Endothelial cell (in vitro differentiated cells): Measurements from ENCODE around the gene FOXP2. TPM values are rescaled to one million over a fixed set of nuclear protein-coding genes. Genes with fewer than 3 reads are reported as not detected.
"Not testable (repeated sequence)": the region's sequence is repeated elsewhere in the genome, so short reads cannot be mapped to it uniquely, and the experiment has no call there.

Experiments
- DNase-seq: peaks from one replicate; pipeline ENCODE4 v3.0.0; 2021; ENCODE audit warnings: low spot score
- H3K27ac Mint-ChIP-seq: one replicate; pipeline ENCODE4 v1.8.0; 2021; ENCODE audit warnings: mixed read lengths, inconsistent platforms; ENCODE audit not compliant: unreplicated experiment
- H3K27me3 Mint-ChIP-seq: one replicate; pipeline ENCODE4 v1.8.0; 2021; ENCODE audit warnings: mild to moderate bottlenecking, moderate library complexity, mixed read lengths, inconsistent platforms; ENCODE audit not compliant: unreplicated experiment
- H3K36me3 Mint-ChIP-seq: one replicate; pipeline ENCODE4 v1.8.0; 2021; ENCODE audit warnings: mild to moderate bottlenecking, low read depth, mixed read lengths, inconsistent platforms; ENCODE audit not compliant: unreplicated experiment
- H3K4me1 Mint-ChIP-seq: one replicate; pipeline ENCODE4 v1.8.0; 2021; ENCODE audit warnings: mild to moderate bottlenecking, mixed read lengths, inconsistent platforms; ENCODE audit not compliant: unreplicated experiment
- H3K4me3 Mint-ChIP-seq: one replicate; pipeline ENCODE4 v1.8.0; 2021; ENCODE audit warnings: mild to moderate bottlenecking, mixed read lengths, inconsistent platforms; ENCODE audit not compliant: unreplicated experiment
- H3K9me3 Mint-ChIP-seq: one replicate; pipeline ENCODE4 v1.8.0; 2021; ENCODE audit warnings: mixed read lengths, inconsistent platforms; ENCODE audit not compliant: unreplicated experiment
- total RNA-seq: library from RNA; stranded (reverse); fragmentation: NEBNext Ultra II Directional; extraction: Animal tissue kit (Norgen Biotek cat#: 25700); gene quantifications from one replicate; pipeline ENCODE4 v1.2.1, GENCODE V29; 2021; ENCODE audit not compliant: unreplicated experiment
- TF ChIP-seq, protein P1 (sequence below): fragments of 200-600 bp; sonication (generic); IDR thresholded peaks from one replicate; pipeline ENCODE4 v1.5.0; 2021; ENCODE audit warnings: antibody characterized with exemption; ENCODE audit not compliant: unreplicated experiment

The FOXP2 gene
- total RNA-seq, 1 donor from 2014 or later: 9.1 TPM

DNA sequence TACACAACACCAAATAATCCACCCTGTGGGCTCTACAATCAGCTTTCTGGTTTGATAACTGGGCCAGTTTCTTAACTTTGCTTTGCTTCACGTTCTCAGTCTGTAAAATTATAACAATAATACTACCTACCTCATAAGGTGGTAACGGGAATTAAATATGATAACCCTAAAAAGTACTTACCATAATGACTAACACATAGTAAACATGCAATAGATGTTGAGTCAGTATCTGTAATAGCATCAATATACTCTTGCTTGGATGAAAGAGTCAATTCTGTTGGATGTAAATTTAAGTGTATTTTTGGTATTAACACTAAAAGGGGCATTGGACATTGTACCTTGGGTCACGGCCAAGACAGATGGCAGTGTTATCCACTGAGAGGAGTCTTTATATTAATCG is 160.5 kb downstream of the FOXP2 start:
- H3K4me1 Mint-ChIP-seq: no peaks in the 10 kb centered on the region

DNA sequence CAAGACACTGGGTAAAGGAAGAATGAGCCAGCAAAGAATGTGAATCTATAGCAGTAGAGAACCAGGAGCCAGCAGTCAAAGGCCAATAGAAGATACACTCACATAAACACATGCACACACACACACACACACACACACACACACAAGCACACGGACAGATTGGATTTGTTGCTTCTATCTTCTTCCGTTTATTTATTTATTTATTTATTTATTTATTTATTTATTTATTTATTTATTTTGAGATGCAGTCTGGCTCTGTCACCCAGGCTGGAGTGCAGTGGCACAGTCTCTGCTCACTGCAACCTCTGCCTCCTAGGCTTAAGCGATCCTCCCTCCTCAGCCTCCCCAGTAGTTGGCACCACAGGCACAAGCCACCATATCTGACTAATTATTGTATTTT is 166.3 kb downstream of the FOXP2 start:
- not testable (repeated sequence) for H3K4me1 Mint-ChIP-seq, H3K27me3 Mint-ChIP-seq, DNase-seq, H3K9me3 Mint-ChIP-seq, H3K27ac Mint-ChIP-seq, H3K36me3 Mint-ChIP-seq, H3K4me3 Mint-ChIP-seq

More for the DNA sequence above, 160.5 kb downstream of the FOXP2 start:
- Mint-ChIP-seq H3K4me3 (no peak overlapping the region), H3K9me3 (no peaks in the 10 kb centered on the region), H3K27me3 (no peaks in the 10 kb centered on the region), H3K27ac (no peak overlapping the region), H3K36me3 (no peaks in the 10 kb centered on the region)
- DNase-seq: no peak
- TF ChIP-seq, protein P1, sequence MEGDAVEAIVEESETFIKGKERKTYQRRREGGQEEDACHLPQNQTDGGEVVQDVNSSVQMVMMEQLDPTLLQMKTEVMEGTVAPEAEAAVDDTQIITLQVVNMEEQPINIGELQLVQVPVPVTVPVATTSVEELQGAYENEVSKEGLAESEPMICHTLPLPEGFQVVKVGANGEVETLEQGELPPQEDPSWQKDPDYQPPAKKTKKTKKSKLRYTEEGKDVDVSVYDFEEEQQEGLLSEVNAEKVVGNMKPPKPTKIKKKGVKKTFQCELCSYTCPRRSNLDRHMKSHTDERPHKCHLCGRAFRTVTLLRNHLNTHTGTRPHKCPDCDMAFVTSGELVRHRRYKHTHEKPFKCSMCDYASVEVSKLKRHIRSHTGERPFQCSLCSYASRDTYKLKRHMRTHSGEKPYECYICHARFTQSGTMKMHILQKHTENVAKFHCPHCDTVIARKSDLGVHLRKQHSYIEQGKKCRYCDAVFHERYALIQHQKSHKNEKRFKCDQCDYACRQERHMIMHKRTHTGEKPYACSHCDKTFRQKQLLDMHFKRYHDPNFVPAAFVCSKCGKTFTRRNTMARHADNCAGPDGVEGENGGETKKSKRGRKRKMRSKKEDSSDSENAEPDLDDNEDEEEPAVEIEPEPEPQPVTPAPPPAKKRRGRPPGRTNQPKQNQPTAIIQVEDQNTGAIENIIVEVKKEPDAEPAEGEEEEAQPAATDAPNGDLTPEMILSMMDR: no peak

GRCh38 chr7:114588506-114588905 is 173.9 kb downstream of the FOXP2 start:
- H3K27ac Mint-ChIP-seq: no peak overlapping the region
- TF ChIP-seq, protein P1: no peak
- no peaks in the 10 kb centered on the region for H3K9me3 Mint-ChIP-seq
- H3K4me1 Mint-ChIP-seq: no peaks in the 10 kb centered on the region
- no peak for DNase-seq
- no peaks in the 10 kb centered on the region for H3K36me3 Mint-ChIP-seq
- no peak overlapping the region for H3K4me3 Mint-ChIP-seq
- H3K27me3 Mint-ChIP-seq: no peaks in the 10 kb centered on the region

DNA sequence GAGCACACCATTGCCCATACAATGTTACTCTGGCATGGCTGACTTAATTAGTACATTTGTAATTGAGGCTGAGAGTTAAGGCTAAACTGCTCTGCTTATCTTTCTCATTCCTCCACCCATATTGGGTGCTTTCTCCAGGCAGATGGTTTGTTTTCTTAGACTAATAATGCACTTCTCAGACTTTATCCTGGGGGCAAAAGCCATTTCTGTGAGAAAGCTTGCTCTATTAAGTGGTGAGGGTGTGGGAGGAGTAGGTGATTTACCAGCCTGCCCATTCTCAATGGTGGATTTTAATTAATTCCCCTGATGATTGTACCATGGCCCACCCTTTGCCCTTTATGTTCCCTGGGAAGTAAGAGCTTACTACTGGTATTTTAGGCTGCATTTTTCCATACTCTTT is 174.8 kb downstream of the FOXP2 start:
- no peak for DNase-seq
- Mint-ChIP-seq H3K4me3 (no peak overlapping the region), H3K36me3 (no peaks in the 10 kb centered on the region), H3K9me3 (no peaks in the 10 kb centered on the region), H3K4me1 (no peaks in the 10 kb centered on the region), H3K27ac (no peak overlapping the region), H3K27me3 (no peaks in the 10 kb centered on the region)
- TF ChIP-seq, protein P1: no peak

- H3K36me3 Mint-ChIP-seq: no peaks in the 10 kb centered on the region
- H3K27ac Mint-ChIP-seq: no peak overlapping the region
- TF ChIP-seq, protein P1: no peak
- no peaks in the 10 kb centered on the region for H3K9me3 Mint-ChIP-seq
- no peak overlapping the region for H3K4me3 Mint-ChIP-seq
- no peaks in the 10 kb centered on the region for H3K27me3 Mint-ChIP-seq
- no peak for DNase-seq
- no peaks in the 10 kb centered on the region for H3K4me1 Mint-ChIP-seq
Measured at GRCh38 chr7:114590298-114590697, 175.7 kb downstream of the FOXP2 start.

GRCh38 chr7:114598946-114599345 is 184.3 kb downstream of the FOXP2 start:
- Mint-ChIP-seq H3K36me3 (no peaks in the 10 kb centered on the region), H3K9me3 (no peaks in the 10 kb centered on the region), H3K4me1 (no peaks in the 10 kb centered on the region), H3K4me3 (no peak overlapping the region), H3K27ac (no peak overlapping the region), H3K27me3 (peaks cover 2% of the 10 kb centered on the region)
- TF ChIP-seq, protein P1: no peak
- DNase-seq: no peak
